ENCODE results near the gene FOXC1. TPM values are rescaled to one million over a fixed set of nuclear protein-coding genes. Genes with fewer than 3 reads are reported as not detected.

Gene FOXC1
- total RNA-seq, 2 experiments from 2014 or later, result not detected

GRCh38 chr6:1587977-1588376 is 21.7 kb upstream of the FOXC1 start:
- Histone ChIP-seq H4K20me1 (ENCODE audit: insufficient read depth, low read length) (no peaks in the 10 kb centered on the region), H3K9me3 (ENCODE audit: low read length) (no peaks in the 10 kb centered on the region), H3K9me2 (ENCODE audit: insufficient read depth, low read length) (no peaks in the 10 kb centered on the region), H3K79me2 (ENCODE audit: insufficient read depth, low read depth, low read length) (no peaks in the 10 kb centered on the region), H3K27ac (ENCODE audit: low read depth, low read length, poor library complexity, severe bottlenecking) (no peak overlapping the region), H3K36me3 (ENCODE audit: insufficient read depth, low read length) (no peaks in the 10 kb centered on the region), H3K4me1 (ENCODE audit: insufficient read depth, low read length, poor library complexity, severe bottlenecking) (no peaks in the 10 kb centered on the region), H3K4me3 (ENCODE audit: low read depth, low read length, poor library complexity, severe bottlenecking) (no peak overlapping the region), H2AFZ (ENCODE audit: low read length) (no peak overlapping the region), H3K4me2 (ENCODE audit: low read length) (no peak overlapping the region)
- intact Hi-C loops (cut with micrococcal nuclease; ENCODE audit: unreplicated experiment), result no loop called here
- CTCF ChIA-PET (ENCODE audit: unreplicated experiment), result no interaction called here
- DNase-seq (ENCODE audit: low spot score), result no peak
- TF ChIP-seq EZH2phosphoT487 (IDR thresholded peaks at IDR 0.05; ENCODE audit: borderline replicate concordance, low read depth, low read length), result no peak
- no peak for TF ChIP-seq CTCF (conservative IDR thresholded peaks at IDR 0.05; ENCODE audit: low read length)
- BruUV-seq (replicated peaks), result no TSS peak
- POLR2A ChIA-PET, result no interaction called here

GRCh38 chr6:1589208-1589607 is 20.5 kb upstream of the FOXC1 start:
- Histone ChIP-seq H3K36me3 (ENCODE audit: insufficient read depth, low read length) (no peaks in the 10 kb centered on the region), H3K4me2 (ENCODE audit: low read length) (no peak overlapping the region), H4K20me1 (ENCODE audit: insufficient read depth, low read length) (no peaks in the 10 kb centered on the region), H3K9me3 (ENCODE audit: low read length) (no peaks in the 10 kb centered on the region), H3K27ac (ENCODE audit: low read depth, low read length, poor library complexity, severe bottlenecking) (no peak overlapping the region), H2AFZ (ENCODE audit: low read length) (no peak overlapping the region), H3K4me1 (ENCODE audit: insufficient read depth, low read length, poor library complexity, severe bottlenecking) (no peaks in the 10 kb centered on the region), H3K9me2 (ENCODE audit: insufficient read depth, low read length) (no peaks in the 10 kb centered on the region), H3K79me2 (ENCODE audit: insufficient read depth, low read depth, low read length) (no peaks in the 10 kb centered on the region), H3K4me3 (ENCODE audit: low read depth, low read length, poor library complexity, severe bottlenecking) (no peak overlapping the region)
- TF ChIP-seq CTCF (conservative IDR thresholded peaks at IDR 0.05; ENCODE audit: low read length) (no peak), EZH2phosphoT487 (IDR thresholded peaks at IDR 0.05; ENCODE audit: borderline replicate concordance, low read depth, low read length) (no peak)
- ChIA-PET CTCF (ENCODE audit: unreplicated experiment) (no interaction called here), POLR2A (no interaction called here)
- DNase-seq (ENCODE audit: low spot score), result no peak
- no TSS peak for BruUV-seq (replicated peaks)
- intact Hi-C loops (cut with micrococcal nuclease; ENCODE audit: unreplicated experiment), result no loop called here

- Histone ChIP-seq H3K27ac (ENCODE audit: low read depth, low read length, poor library complexity, severe bottlenecking) (no peak overlapping the region), H3K4me1 (ENCODE audit: insufficient read depth, low read length, poor library complexity, severe bottlenecking) (no peaks in the 10 kb centered on the region), H4K20me1 (ENCODE audit: insufficient read depth, low read length) (no peaks in the 10 kb centered on the region), H3K4me2 (ENCODE audit: low read length) (no peak overlapping the region), H3K4me3 (ENCODE audit: low read depth, low read length, poor library complexity, severe bottlenecking) (no peak overlapping the region), H3K36me3 (ENCODE audit: insufficient read depth, low read length) (no peaks in the 10 kb centered on the region), H3K9me2 (ENCODE audit: insufficient read depth, low read length) (no peaks in the 10 kb centered on the region), H2AFZ (ENCODE audit: low read length) (no peak overlapping the region), H3K79me2 (ENCODE audit: insufficient read depth, low read depth, low read length) (no peaks in the 10 kb centered on the region), H3K9me3 (ENCODE audit: low read length) (no peaks in the 10 kb centered on the region)
- no TSS peak for BruUV-seq (replicated peaks)
- POLR2A ChIA-PET, result no interaction called here
- intact Hi-C loops (cut with micrococcal nuclease; ENCODE audit: unreplicated experiment), result no loop called here
- TF ChIP-seq CTCF (conservative IDR thresholded peaks at IDR 0.05; ENCODE audit: low read length), result no peak
- TF ChIP-seq EZH2phosphoT487 (IDR thresholded peaks at IDR 0.05; ENCODE audit: borderline replicate concordance, low read depth, low read length), result no peak
- no peak for DNase-seq (ENCODE audit: low spot score)
- CTCF ChIA-PET (ENCODE audit: unreplicated experiment), result no interaction called here
Measured at GRCh38 chr6:1590580-1590979, 19.1 kb upstream of the FOXC1 start.
